Epithelial cell of esophagus (primary cell): ENCODE results near the gene CEACAM8.
"Not testable (repeated sequence)": the region's sequence is repeated elsewhere in the genome, so short reads cannot be mapped to it uniquely, and the experiment has no call there.

Source experiments
- DNase-seq: peaks from one replicate; pipeline ENCODE4 v3.0.0; 2010; ENCODE audit warnings: low read depth
- H3K4me3 ChIP-seq: 2 replicates; pipeline ENCODE4 v1.5.1; 2011; ENCODE audit warnings: mild to moderate bottlenecking, low read length, control low read depth
- CTCF ChIP-seq: IDR thresholded peaks from 2 replicates; pipeline ENCODE4 v1.5.1; 2011; ENCODE audit warnings: low read depth, mild to moderate bottlenecking, low read length, control low read depth, inconsistent platforms; ENCODE audit not compliant: insufficient read depth; ENCODE audit errors: missing control alignments

Gene CEACAM8

GRCh38 chr19:42626181-42626580 lies 31.5 kb upstream of the CEACAM8 start:
- no peak for TF ChIP-seq CTCF
- H3K4me3 ChIP-seq, result no peak overlapping the region

GRCh38 chr19:42619271-42619670 lies 24.5 kb upstream of the CEACAM8 start:
- no peak for TF ChIP-seq CTCF
- H3K4me3 ChIP-seq, result no peak overlapping the region
- no peak for DNase-seq

More at GRCh38 chr19:42626181-42626580, 31.5 kb upstream of the CEACAM8 start:
- DNase-seq, result no peak

GRCh38 chr19:42613666-42614065 lies 18.9 kb upstream of the CEACAM8 start:
- H3K4me3 ChIP-seq, result no peak overlapping the region
- no peak for DNase-seq
- no peak for TF ChIP-seq CTCF

GRCh38 chr19:42610401-42610915 lies 15.7 kb upstream of the CEACAM8 start:
- DNase-seq, H3K4me3 ChIP-seq: not testable (repeated sequence)

GRCh38 chr19:42606660-42607351 lies 12.1 kb upstream of the CEACAM8 start:
- DNase-seq, result peak; percentile 72
- peak; percentile 91 for TF ChIP-seq CTCF
- no peak overlapping the region for H3K4me3 ChIP-seq

GRCh38 chr19:42601811-42602443 lies 7.2 kb upstream of the CEACAM8 start:
- peak; percentile 63 for DNase-seq
- no peak overlapping the region for H3K4me3 ChIP-seq
- no peak for TF ChIP-seq CTCF

- peak; percentile 15 for DNase-seq
- peak; percentile 93 for TF ChIP-seq CTCF
- H3K4me3 ChIP-seq, result no peak overlapping the region
Observed at GRCh38 chr19:42596391-42597072, 1.8 kb upstream of the CEACAM8 start.
